H1 (cell line): ENCODE data around the gene SYT15. TPM values are rescaled to one million over a fixed set of nuclear protein-coding genes. Genes with fewer than 3 reads are reported as not detected.

Experiments
- CHD7 ChIP-seq: fragments of 300-600 bp; sonication (generic); IDR thresholded peaks from 2 replicates; pipeline ENCODE4 v1.7.1; 2012; ENCODE audit warnings: low read length, moderate library complexity, mild to moderate bottlenecking, inconsistent platforms; ENCODE audit not compliant: insufficient replicate concordance
- polyA plus RNA-seq, 7 experiments: library from polyadenylated mRNA; depleted of rRNA in 3 of 7; stranded (reverse) in 5 of 7; unstranded in 2 of 7; fragments of >200 nt in 5 of 7; fragments of 200-250 nt in 2 of 7; gene quantifications; 1 replicate in 5 of 7; 2 replicates in 1 of 7; 4 replicates in 1 of 7; pipeline versions ENCODE4 v1.2.1 to v1.2.3, GENCODE V29; 2011 to 2013; ENCODE audit warnings: missing spikeins in 2 of 7, mixed read lengths in 2 of 7
- total RNA-seq: library from RNA; stranded (reverse); fragmentation: NEBNext Ultra II Directional; extraction: Animal tissue kit (Norgen Biotek cat#: 25700); gene quantifications from 2 replicates; pipeline ENCODE4 v1.2.1, GENCODE V29; 2021

SYT15 gene
- total and polyA plus RNA-seq, 2 of the 8 experiments (the other 6 are each of a cell fraction or from before 2014, with no cell fraction given), result 0.39 to 0.61 TPM

DNA sequence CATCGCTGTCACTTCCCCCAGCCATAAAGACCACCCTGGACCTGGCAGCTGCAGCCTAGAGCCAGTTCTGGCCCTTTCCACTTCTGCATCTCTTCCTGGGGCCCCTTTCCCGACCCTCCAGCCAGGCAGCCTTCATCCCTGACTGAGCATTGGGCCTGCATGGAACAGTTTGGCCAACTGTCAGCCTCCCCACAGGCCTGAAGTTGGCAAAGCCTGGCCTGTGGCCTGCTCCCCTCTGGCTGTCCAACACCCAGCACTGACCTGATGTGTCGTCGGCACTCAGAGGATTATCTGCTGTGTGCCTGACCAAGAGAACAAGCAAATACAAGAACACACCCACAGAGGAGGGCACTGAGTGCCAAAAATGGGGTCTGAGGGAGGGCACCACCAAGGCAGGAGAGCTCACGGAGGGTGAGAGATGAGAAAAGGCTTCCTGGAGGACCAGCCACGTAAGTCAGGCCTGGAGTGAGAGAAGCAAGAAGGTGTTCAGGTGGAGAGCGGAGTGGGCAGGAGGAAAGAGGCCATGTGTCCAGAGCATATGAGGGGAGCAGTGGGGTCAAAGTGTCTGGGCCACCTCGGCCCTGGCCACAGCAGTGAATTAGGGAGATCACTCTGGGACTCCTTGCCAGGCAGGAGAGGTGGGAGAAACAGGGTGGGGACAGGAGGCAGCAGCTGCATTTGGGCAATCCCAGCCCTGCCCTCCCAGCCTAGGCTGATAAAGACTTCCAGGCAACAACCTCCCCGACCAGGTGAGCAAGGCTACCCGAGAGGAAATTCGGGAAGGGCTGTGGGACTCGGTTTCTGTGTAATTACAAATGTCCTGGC is 27.0 kb upstream of the SYT15 start (continued):
- no peak for TF ChIP-seq CHD7
- TF ChIP-seq, all 59 proteins: peak for 0
